Mammary epithelial cell (primary cell): ENCODE measurements around the gene YDJC.

ENCODE experiments used
- CTCF ChIP-seq, 2 donors: IDR thresholded peaks in 1 of 2; conservative IDR thresholded peaks in 1 of 2; 2 replicates each; pipeline ENCODE4 v1.5.1; 2011 to 2012; ENCODE audit warnings: inconsistent platforms in 2 of 2, low read length in 2 of 2, mild to moderate bottlenecking in 2 of 2, control low read depth in 1 of 2, low read depth in 1 of 2; ENCODE audit not compliant: insufficient read depth in 1 of 2; ENCODE audit errors: extremely low read depth in 1 of 2
- EZH2 ChIP-seq: IDR thresholded peaks from 2 replicates; pipeline ENCODE4 v1.6.1; 2012; ENCODE audit warnings: low read length, inconsistent platforms, borderline replicate concordance

DNA sequence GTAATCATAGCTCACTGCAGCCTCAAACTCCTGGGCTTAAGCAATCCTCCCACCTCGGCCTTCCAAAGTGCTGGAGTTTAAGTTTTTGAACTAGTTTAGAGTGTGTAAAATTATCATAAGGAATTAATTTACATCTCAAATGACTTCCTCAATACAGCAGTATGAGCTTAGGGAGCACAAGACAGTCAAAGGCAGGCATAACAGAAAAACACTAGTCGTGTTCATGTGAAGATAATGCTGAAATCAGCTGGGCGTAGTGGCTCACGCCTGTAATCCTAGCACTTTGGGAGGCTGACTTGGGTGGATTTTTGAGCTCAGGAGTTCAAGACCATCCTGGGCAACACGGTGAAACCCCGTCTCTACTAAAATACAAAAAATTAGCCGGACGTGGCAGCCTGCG lies 25.8 kb downstream of the YDJC start:
- TF ChIP-seq EZH2 (no peak), CTCF (conservative IDR thresholded peaks at IDR 0.05 in 1 of 2, IDR thresholded peaks at IDR 0.05 in 1 of 2; ENCODE audit: extremely low read depth in 1 of 2, insufficient read depth in 1 of 2, low read depth in 1 of 2, low read length in 2 of 2) (no peak)
